DMS114 treated with DMSO at 0.1 percent for 48 hours (cell line): Measurements from ENCODE around the gene GPD2.

Experiments used
- DNase-seq: peaks from one replicate; lab custom pipeline; 2025; ENCODE audit not compliant: unreplicated experiment; lab: John Stamatoyannopoulos, UW

Gene GPD2

GRCh38 chr2:156435718-156436496 is at the start of gene GPD2:
Gene GPD2 (plus strand): TSS chr2:156436379. CDS start chr2:156476106, 39,727 bp downstream.
- DNase-seq: peak; percentile 22

GRCh38 chr2:156394033-156394741 is 42.0 kb upstream of the GPD2 start:
- DNase-seq: no peak

- DNase-seq: no peak
Observed at GRCh38 chr2:156396126-156396525, 40.1 kb upstream of the GPD2 start.

GRCh38 chr2:156397229-156397628 is 39.0 kb upstream of the GPD2 start:
- DNase-seq: no peak

GRCh38 chr2:156398176-156398575 is 38.0 kb upstream of the GPD2 start:
- DNase-seq: no peak

- DNase-seq: no peak
Observed at GRCh38 chr2:156399224-156399949, 36.8 kb upstream of the GPD2 start.

- DNase-seq: no peak
Observed at GRCh38 chr2:156399950-156400705, 36.1 kb upstream of the GPD2 start.

- peak; percentile 76 for DNase-seq
Observed at GRCh38 chr2:156400706-156401678, 35.2 kb upstream of the GPD2 start.

GRCh38 chr2:156401861-156402260 is 34.3 kb upstream of the GPD2 start:
- DNase-seq: no peak

GRCh38 chr2:156405586-156405985 is 30.6 kb upstream of the GPD2 start:
- no peak for DNase-seq

- no peak for DNase-seq
Observed at GRCh38 chr2:156411835-156412234, 24.3 kb upstream of the GPD2 start.

GRCh38 chr2:156421851-156422250 is 14.3 kb upstream of the GPD2 start:
- no peak for DNase-seq

GRCh38 chr2:156423674-156424282 is 12.4 kb upstream of the GPD2 start:
- DNase-seq: no peak

- DNase-seq: no peak
Observed at GRCh38 chr2:156427074-156427473, 9.1 kb upstream of the GPD2 start.

- DNase-seq: no peak
Observed at GRCh38 chr2:156429211-156429610, 7.0 kb upstream of the GPD2 start.

GRCh38 chr2:156430236-156430979 is 5.8 kb upstream of the GPD2 start:
- no peak for DNase-seq

- no peak for DNase-seq
Observed at GRCh38 chr2:156430980-156431358, 5.2 kb upstream of the GPD2 start.

GRCh38 chr2:156434461-156435291 is 1.5 kb upstream of the GPD2 start:
- DNase-seq: no peak
